Fibroblast of mammary gland (primary cell): ENCODE measurements around the gene SLC7A5.
"Not testable (repeated sequence)": the region's sequence is repeated elsewhere in the genome, so short reads cannot be mapped to it uniquely, and the experiment has no call there.

Experiments used
- DNase-seq: peaks from one replicate; pipeline ENCODE4 v3.0.0-alpha.2; 2010; ENCODE audit warnings: low read depth
- H3K4me3 ChIP-seq: 2 replicates; pipeline ENCODE4 v1.5.1; 2011; ENCODE audit warnings: low read depth, mild to moderate bottlenecking, low read length, moderate library complexity; ENCODE audit not compliant: control insufficient read depth
- TF ChIP-seq, protein P1 (sequence below): conservative IDR thresholded peaks from 2 replicates; pipeline ENCODE4 v1.5.1; 2011; ENCODE audit warnings: low read depth, low read length, inconsistent platforms; ENCODE audit not compliant: control insufficient read depth, insufficient read depth

Gene SLC7A5

DNA sequence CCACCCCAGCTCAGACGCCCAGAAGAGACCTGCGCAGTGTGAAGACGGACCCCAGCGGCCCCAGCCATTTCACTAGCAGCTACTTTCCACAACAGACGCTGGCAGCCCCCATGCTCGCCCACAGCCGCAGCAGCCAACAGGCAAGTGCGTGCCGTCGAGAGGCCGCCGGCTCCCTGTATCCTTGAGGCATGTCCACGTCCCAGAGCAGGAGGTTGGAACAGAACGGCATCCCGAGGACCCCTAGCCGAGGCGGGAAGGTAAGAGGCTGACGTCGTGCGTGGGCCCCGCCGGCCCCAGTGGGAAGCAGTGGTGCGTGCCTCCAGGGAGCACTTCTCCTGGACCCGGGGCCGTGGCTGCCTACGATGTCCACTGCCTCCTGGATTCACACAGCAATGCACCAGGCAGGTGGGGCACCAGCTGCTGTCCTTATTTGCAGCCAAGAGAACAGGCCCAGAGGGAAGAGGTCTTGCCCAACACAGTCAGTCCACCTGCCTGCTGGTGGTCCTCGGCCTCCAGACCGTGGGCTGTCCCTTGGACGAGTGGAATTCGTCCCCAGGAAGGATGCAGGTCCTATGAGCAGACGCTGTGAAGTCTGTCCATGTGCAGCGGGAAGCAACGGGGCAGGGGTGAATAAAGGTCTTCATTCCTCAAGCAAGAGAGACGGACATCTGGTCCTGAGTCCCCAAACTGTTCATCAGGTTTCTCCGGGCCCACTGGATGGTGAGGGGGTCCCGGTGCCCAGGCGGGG is 38.5 kb downstream of the SLC7A5 start:
- no peak for DNase-seq
- TF ChIP-seq, protein P1, sequence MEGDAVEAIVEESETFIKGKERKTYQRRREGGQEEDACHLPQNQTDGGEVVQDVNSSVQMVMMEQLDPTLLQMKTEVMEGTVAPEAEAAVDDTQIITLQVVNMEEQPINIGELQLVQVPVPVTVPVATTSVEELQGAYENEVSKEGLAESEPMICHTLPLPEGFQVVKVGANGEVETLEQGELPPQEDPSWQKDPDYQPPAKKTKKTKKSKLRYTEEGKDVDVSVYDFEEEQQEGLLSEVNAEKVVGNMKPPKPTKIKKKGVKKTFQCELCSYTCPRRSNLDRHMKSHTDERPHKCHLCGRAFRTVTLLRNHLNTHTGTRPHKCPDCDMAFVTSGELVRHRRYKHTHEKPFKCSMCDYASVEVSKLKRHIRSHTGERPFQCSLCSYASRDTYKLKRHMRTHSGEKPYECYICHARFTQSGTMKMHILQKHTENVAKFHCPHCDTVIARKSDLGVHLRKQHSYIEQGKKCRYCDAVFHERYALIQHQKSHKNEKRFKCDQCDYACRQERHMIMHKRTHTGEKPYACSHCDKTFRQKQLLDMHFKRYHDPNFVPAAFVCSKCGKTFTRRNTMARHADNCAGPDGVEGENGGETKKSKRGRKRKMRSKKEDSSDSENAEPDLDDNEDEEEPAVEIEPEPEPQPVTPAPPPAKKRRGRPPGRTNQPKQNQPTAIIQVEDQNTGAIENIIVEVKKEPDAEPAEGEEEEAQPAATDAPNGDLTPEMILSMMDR: no peak
- no peak overlapping the region for H3K4me3 ChIP-seq

DNA sequence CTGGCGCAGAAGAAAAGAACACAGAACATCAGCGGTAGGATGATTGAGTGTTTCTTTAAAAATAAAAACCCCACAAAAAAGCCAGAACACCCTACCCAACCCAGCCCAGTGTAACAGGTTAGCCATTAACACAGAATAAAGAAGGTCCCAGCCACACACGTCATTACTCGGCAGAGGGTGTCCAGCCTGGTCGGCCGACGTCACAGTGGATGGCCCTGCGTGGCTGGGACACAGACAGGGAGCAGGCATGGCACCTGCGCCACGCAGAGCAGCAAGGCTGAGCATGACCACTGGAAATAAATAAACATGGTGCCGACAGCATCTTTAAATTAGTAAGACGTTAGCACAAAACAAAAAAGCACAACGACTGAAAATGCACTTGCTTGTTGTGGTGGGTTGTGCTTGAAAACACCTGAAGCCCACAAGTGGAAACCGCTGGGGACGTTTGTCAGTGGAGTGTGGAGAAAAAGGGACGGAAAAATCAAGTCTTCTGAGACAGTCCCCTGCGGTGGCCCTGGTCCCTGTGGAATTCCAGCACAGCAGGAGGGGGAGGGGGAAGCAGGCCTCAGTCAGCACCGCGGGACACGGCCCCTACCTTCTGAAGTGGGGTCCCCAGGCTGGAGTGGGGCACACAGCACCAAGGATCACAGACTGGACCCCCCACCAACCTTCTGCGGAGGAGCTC is 39.2 kb downstream of the SLC7A5 start:
- no peak overlapping the region for H3K4me3 ChIP-seq
- TF ChIP-seq, protein P1: no peak
- DNase-seq: no peak

DNA sequence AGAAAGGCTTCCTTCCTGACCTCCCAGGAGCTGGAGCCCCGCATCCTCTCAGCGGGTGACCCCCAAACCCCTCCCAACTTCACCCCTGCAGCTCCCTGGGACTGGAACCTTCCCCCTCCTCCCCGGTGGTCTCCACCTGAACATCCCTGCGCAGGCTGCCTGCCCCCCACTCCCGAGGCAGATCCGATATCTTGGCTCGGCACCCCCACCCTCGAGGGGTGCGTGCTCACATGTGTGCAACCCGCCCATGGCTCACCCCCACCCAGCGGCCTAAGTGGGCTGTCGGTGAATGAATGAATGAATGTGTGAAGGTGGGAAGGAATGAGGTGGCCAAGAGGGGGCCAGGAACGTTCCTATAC is 39.7 kb downstream of the SLC7A5 start:
- no peak for DNase-seq
- no peak overlapping the region for H3K4me3 ChIP-seq
- TF ChIP-seq, protein P1: no peak

DNA sequence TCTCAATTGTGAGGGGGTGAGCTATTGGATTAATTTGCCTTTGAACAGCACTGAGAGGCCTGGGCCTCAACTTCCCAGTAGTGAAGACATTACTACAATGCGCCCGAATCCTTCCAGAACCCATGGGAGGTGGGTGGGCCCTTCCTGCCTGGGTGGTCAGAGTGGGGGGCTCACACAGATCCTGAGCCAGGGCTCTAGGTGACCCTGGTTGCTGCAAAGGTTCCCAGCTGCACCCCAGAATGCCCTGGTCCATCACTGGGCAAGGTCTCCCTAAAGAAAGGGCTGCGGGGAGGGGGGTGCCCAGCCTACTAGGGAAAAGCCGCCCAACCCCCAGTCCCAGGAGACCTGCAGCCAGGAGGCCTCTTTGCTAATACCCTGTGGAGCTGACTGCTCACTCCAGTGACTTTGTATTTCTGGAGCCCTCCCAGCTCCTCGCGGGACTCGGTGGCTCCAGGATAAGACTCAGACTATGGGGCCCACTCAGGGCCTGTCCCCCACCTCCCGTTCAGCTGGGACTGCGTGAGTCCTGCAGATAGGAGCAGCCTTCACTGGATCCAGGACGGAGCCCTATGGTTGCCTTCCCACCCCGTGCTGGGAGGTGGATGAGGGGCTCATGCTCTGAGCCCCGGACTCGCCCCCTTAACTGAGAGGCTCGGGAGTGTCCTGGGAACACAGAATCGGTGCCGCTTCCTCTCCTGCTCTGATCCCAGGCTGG is 40.2 kb downstream of the SLC7A5 start:
- DNase-seq: no peak
- TF ChIP-seq, protein P1: no peak
- no peak overlapping the region for H3K4me3 ChIP-seq

DNA sequence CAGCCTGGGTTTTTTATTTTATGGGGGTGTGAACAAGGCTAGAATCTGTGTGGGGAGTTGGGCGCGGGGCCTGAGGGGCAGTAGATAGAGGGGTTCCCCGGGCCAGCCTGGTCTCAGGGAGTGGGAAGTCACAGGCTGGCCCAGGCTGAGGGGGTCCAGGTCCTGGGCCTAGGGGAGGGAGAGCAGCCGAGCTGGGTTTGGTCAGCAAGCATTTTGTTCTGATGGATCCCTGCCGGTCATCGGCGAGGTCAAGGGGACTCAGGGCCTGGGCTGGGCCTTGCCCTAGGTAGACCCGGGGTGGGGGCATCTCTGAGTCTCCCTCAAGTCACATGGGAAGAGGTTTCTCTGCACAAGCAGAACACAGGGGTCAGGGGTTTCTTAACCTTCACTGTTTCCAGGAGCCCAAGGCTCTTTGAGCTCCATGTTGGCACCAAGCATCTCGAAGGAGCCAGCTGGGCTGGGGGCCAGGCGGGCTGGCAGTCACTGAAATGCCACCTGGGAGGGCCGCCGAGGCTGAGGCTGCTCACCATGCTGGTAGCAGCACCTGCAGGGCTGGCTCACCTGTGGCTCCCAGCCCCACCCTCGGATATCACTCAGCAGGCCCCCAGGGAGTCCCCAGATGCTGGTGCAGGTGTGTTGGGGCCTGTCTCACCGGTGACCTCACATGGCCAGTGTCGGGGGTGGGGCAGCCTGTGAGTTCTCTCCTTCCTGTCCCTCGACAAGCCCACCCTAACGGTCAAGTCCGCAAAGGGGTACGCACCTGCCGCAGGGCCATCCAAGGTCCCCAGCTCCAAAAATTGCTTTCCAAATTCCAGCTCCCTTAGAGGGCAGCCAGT is 41.0 kb downstream of the SLC7A5 start:
- no peak overlapping the region for H3K4me3 ChIP-seq
- DNase-seq: no peak
- TF ChIP-seq, protein P1: no peak

DNA sequence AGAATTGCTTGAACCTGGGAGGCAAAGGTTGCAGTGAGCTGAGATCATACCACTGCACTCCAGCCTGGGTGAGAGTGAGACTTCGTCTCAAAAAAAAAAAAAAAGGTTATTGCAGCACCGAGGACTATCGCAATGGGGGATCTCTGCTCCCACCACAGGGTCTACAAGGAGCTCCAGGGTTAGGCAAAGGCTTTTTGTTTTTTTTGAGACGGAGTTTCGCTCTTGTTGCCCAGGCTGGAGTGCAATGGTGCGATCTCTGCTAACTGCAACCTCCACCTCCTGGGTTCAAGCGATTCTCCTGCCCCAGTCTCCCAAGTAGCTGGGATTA is 41.8 kb downstream of the SLC7A5 start:
- not testable (repeated sequence) for DNase-seq, H3K4me3 ChIP-seq
